Hematopoietic multipotent progenitor cell treated with erythropoietin and hydrocortisone succinate and interleukin-3 and kit ligand, for 15 days (in vitro differentiated cells): ENCODE results near the gene CELF4.
"Not testable (repeated sequence)": the region's sequence is repeated elsewhere in the genome, so short reads cannot be mapped to it uniquely, and the experiment has no call there.

Experiments
- DNase-seq: peaks from one replicate; pipeline ENCODE4 v3.0.0-alpha.2; 2015; ENCODE audit warnings: low spot score

The CELF4 gene

GRCh38 chr18:37389684-37390368 lies 175.8 kb downstream of the CELF4 start:
- DNase-seq: no peak

- DNase-seq: no peak
Observed at GRCh38 chr18:37389041-37389440, 176.6 kb downstream of the CELF4 start.

DNA sequence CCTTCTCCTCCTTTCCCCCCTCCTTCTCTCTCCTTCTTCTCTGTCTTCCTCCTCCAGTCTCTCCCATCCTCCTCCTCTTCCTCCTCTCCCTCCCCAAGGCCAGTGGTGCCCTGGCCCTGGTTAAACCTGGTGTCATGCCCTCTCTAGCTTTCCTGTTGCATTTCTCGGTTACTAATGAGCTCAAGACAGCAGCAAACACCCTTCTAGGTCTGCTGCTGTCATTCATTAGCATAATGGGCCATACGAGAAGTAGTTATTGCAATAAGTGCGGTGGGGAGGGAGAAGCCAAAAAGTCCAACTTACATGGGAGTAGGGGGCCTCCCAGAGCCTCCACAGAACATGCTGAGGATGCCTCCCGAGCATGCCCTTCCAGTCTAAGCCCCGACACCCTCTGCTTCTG lies 177.2 kb downstream of the CELF4 start:
- DNase-seq: no peak

DNA sequence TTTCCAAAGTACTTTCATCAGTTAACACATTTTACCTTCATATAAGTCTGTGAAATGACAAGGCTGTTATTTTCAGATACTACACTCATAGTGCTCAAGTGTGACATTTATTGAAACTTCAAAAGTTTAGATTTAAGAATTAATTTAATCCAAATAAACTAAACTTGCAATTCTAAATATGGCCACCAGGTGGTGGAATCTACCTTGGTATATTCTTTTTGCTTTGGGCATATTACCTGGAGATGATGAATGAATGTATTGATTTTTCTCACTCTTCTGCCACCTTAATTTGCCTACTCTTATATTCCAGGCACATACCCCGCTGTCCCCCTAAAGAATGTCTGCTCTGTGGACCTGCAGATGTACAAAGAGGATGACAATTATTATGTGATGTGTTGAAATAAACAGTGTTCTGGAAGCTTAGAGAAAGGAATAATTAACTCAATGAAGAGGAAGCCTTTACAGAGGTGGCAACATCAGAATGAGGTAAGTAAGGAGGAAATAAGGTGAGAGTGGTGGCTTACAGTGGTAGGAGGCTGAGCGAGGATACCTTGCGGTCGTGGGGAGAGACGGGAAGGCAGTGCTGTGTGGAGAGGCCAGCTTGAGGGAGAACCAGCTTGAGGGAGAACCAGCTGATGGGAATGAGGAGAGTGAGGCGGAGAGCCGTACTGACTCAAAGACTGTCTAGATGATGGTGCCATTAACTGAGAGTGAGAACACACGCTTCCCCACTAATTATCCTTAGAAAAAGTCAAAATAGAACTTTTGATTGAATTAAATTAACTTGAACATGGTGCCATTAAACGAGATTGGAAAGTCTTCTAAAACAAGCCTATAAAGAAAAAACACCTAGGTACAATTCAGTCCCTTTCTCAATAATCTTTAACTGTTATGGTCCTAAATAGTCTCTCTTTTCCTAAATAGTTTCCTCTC lies 179.5 kb downstream of the CELF4 start:
- DNase-seq: peak; percentile 46

GRCh38 chr18:37383846-37384595 lies 181.6 kb downstream of the CELF4 start:
- DNase-seq: no peak

DNA sequence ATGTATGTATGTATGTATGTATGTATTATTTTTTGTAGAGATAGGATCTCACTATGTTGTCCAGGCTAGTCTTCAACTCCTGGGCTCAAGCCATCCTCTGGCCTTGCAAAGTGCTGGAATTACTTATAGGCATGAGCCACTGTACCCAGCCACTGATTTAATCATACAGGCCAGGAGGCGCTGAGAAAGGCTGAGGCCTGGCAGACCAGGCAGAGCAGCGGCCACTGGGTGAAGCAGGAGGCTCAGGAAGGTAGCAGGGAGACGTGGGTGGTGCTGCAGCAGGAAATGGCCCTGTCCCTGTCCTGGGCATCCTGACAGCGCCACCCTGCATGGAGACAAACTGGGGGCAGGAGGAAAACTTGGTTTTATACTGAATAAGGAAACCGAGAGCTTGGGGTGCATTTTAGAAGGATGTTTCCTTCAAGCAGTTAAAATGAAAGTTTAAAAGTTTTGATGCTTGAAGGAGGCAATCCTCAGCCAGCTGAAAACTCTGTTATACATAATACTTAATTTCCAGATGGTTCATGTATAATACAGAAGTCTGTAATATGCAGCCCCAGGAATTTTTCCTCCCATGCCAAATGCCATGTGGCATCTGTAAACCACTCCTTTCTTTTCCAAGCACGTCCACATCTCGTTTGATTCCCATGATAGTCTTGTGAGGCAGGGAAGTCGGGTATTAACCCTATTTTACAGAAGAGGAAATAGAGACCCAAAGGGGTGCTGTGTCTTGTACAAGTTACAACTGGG lies 182.4 kb downstream of the CELF4 start:
- no peak for DNase-seq

GRCh38 chr18:37381554-37381953 lies 184.0 kb downstream of the CELF4 start:
- no peak for DNase-seq

- DNase-seq: no peak
Observed at GRCh38 chr18:37380546-37381110, 185.0 kb downstream of the CELF4 start.

- DNase-seq: no peak
Observed at GRCh38 chr18:37378336-37379010, 187.1 kb downstream of the CELF4 start.

- no peak for DNase-seq
Observed at GRCh38 chr18:37375181-37375580, 190.4 kb downstream of the CELF4 start.

- DNase-seq: no peak
Observed at GRCh38 chr18:37368110-37368954, 197.3 kb downstream of the CELF4 start.

GRCh38 chr18:37364237-37364636 lies 201.4 kb downstream of the CELF4 start:
- no peak for DNase-seq

GRCh38 chr18:37362158-37362890 lies 203.3 kb downstream of the CELF4 start:
- DNase-seq: no peak

DNA sequence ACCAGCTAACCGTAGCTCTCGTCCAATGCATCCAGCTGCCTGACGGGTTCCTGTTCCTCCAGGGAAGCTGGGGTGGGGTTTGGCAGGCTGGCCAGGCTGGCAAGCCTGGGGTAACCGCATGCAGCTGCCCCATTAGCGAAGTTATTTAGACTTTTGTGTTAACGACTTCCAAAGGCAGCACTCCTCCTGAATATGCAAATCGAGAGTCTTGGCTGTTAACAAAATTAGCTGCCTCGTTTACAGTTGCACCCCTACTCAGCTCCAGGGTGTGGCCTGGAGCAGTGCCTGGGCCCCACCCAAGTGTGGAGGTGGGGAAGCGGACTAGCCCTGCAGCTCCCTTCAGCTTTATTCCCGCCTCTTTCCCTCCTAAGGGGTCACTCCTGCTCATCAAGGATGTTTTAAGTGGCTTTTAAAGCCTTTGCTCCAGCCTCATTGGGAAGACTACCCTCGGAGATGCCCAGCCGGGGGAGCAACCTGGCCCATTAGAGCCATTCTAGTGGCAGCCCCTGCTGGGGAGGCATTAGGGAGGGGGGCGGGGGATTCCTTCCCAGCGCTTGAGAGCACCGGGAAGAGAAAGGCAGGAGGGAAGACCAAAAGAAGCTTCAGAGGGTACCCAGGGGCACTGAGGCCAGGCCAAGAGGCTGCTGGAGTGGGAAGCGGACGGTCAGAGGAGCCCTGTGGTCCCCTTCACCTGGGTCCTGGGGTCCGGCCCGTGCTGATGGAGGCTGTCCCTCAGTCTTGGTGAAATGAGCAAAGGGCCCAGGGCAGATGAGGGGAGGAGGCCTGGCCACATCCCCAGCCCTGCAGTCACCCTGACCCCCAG lies 204.1 kb downstream of the CELF4 start:
- DNase-seq: no peak

DNA sequence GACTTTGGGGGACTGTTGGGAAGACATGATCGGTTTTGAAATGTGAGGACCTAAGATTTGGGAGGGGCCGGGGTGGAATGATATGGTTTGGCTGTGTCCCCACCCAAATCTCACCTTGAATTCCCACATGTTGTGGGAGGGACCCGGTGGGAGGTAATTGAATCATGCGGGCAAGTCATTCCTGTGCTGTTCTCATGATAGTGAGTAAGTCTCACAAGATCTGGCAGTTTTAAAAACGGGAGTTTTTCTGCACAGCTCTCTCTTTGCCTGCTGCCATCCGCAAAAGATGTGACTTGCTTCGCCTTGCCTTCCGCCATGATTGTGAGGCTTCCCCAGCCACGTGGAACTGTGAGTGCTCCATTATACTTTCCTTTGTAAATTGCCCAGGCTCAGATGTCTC lies 207.5 kb downstream of the CELF4 start:
- not testable (repeated sequence) for DNase-seq

- no peak for DNase-seq
Observed at GRCh38 chr18:37355772-37356171, 209.8 kb downstream of the CELF4 start.

GRCh38 chr18:37351110-37351509 lies 214.5 kb downstream of the CELF4 start:
- no peak for DNase-seq

DNA sequence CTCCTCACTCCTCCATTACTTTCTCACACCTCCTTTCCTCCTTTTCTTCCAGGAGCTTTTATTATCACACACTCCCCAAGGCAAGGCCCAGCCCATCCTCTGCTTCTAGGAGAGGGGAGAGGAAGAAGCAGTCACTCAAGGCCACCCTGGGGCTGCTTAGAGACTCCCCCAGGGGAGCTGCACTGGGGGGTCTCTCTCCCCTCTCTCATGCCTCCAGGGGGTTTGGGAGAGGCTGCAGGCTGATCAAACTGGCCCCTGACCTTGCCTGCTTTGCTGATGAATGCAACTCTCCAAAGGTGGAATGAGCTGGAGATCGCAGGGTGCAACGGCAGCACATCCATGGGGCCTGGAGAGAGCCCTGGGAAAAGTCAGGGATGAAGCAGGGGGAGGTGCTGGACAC lies 216.9 kb downstream of the CELF4 start:
- no peak for DNase-seq
